ENCODE results near the gene CCDC196. TPM values are rescaled to one million over a fixed set of nuclear protein-coding genes. Genes with fewer than 3 reads are reported as not detected.

Gene CCDC196
- total RNA-seq, 4 donors from 2014 or later: not detected

- Histone ChIP-seq H3K4me3 (no peak overlapping the region), H3K27me3 (no peaks in the 10 kb centered on the region), H3K9me3 (no peaks in the 10 kb centered on the region), H3K36me3 (no peaks in the 10 kb centered on the region), H3K27ac (no peak overlapping the region), H3K4me1 (peaks cover 0 to 21% (median 6%) of the 10 kb centered on the region in 4 donors)
- intact Hi-C loops (cut with DNase I; ENCODE audit: low total_unique reads): no loop called here
- DNase-seq: no peak
- 42 to 67% methylated on average over 1 of the region's 1 CpG for WGBS, 2 donors (ENCODE audit: low coverage in 1 of 2)
- TF ChIP-seq POLR2AphosphoS5 (IDR thresholded peaks at IDR 0.05): no peak
- in situ Hi-C loops (cut with MboI; ENCODE audit: low pct_ligation_motif_present in 1 of 4, low pct_unique_long_range_greater_than_20kb in 1 of 4, low sequenced_read_pairs in 3 of 4): no loop called here
These were observed 25.7 kb downstream of the CCDC196 start for GRCh38 chr14:66511849-66512248.

- no peaks in the 10 kb centered on the region for H3K9me3 ChIP-seq
- H3K27ac ChIP-seq: no peak overlapping the region
- WGBS, 2 donors (ENCODE audit: low coverage in 1 of 2): 75 to 91% methylated on average over 2 of the region's 2 CpGs
- in situ Hi-C loops (cut with MboI; ENCODE audit: low pct_ligation_motif_present in 1 of 4, low pct_unique_long_range_greater_than_20kb in 1 of 4, low sequenced_read_pairs in 3 of 4) (no loop called here), intact Hi-C loops (cut with DNase I; ENCODE audit: low total_unique reads) (no loop called here)
- peaks cover 0 to 16% (median 6%) of the 10 kb centered on the region in 4 donors for H3K4me1 ChIP-seq
- no peaks in the 10 kb centered on the region for H3K27me3 ChIP-seq
- H3K4me3 ChIP-seq: no peak overlapping the region
- no peak for DNase-seq
- H3K36me3 ChIP-seq: no peaks in the 10 kb centered on the region
- no peak for TF ChIP-seq POLR2AphosphoS5 (IDR thresholded peaks at IDR 0.05)
- TF ChIP-seq CTCF (IDR thresholded peaks at IDR 0.05): no peak
- no peak for TF ChIP-seq POLR2A (IDR thresholded peaks at IDR 0.05)
- TF ChIP-seq EP300 (IDR thresholded peaks at IDR 0.05; ENCODE audit: low read depth): no peak
These were observed 28.0 kb downstream of the CCDC196 start for GRCh38 chr14:66514213-66514612.

DNA sequence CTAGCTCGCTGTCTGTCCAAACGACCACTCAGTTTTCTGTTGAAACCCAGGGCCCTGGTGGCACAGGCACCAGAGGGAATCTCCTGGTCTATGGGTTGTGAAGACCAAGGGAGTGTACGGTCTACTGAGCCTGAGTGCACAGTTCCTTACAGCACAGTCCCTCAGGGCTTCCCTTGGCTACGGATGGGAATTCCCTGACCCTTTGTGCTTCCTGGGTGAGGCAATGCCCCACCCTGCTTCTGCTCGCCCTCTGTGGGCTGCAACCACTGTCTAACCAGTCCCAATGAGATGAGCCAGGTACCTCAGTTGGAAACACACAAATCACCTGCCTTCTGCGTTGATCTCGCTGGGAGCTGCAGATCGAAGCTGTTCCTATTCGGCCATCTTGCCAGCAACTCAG, 44.4 kb downstream of the CCDC196 start:
- TF ChIP-seq POLR2A (IDR thresholded peaks at IDR 0.05) (no peak), POLR2AphosphoS5 (IDR thresholded peaks at IDR 0.05) (no peak), CTCF (IDR thresholded peaks at IDR 0.05) (no peak), EP300 (IDR thresholded peaks at IDR 0.05; ENCODE audit: low read depth) (no peak)
- in situ Hi-C loops (cut with MboI; ENCODE audit: low pct_ligation_motif_present in 1 of 4, low pct_unique_long_range_greater_than_20kb in 1 of 4, low sequenced_read_pairs in 3 of 4) (no loop called here), intact Hi-C loops (cut with DNase I; ENCODE audit: low total_unique reads) (no loop called here)
- Histone ChIP-seq H3K27ac (no peak overlapping the region), H3K27me3 (no peaks in the 10 kb centered on the region), H3K9me3 (no peaks in the 10 kb centered on the region), H3K4me1 (peaks cover 0 to 6% (median 0%) of the 10 kb centered on the region in 4 donors), H3K4me3 (no peak overlapping the region), H3K36me3 (no peaks in the 10 kb centered on the region)
- 79 to 100% methylated on average over 4 to 9 of the region's 9 CpGs for WGBS, 2 donors (ENCODE audit: low coverage in 1 of 2)
- peak; percentile 9 for DNase-seq

- WGBS, 2 donors (ENCODE audit: low coverage in 1 of 2): 56% methylated on average over 2 to 3 of the region's 3 CpGs
- intact Hi-C loops (cut with DNase I; ENCODE audit: low total_unique reads): no loop called here
- no peak for TF ChIP-seq POLR2AphosphoS5 (IDR thresholded peaks at IDR 0.05)
- no peak for TF ChIP-seq EP300 (IDR thresholded peaks at IDR 0.05; ENCODE audit: low read depth)
- TF ChIP-seq POLR2A (IDR thresholded peaks at IDR 0.05): no peak
- no peak for TF ChIP-seq CTCF (IDR thresholded peaks at IDR 0.05)
- no peak overlapping the region for H3K27ac ChIP-seq
- no peak for DNase-seq
- in situ Hi-C loops (cut with MboI; ENCODE audit: low pct_ligation_motif_present in 1 of 4, low pct_unique_long_range_greater_than_20kb in 1 of 4, low sequenced_read_pairs in 3 of 4): no loop called here
- H3K4me3 ChIP-seq: no peak overlapping the region
- no peaks in the 10 kb centered on the region for H3K27me3 ChIP-seq
- no peaks in the 10 kb centered on the region for H3K9me3 ChIP-seq
- H3K4me1 ChIP-seq: peaks cover 0 to 9% (median 0%) of the 10 kb centered on the region in 4 donors
- H3K36me3 ChIP-seq: no peaks in the 10 kb centered on the region
These were observed 52.9 kb downstream of the CCDC196 start for GRCh38 chr14:66539034-66539433.

DNA sequence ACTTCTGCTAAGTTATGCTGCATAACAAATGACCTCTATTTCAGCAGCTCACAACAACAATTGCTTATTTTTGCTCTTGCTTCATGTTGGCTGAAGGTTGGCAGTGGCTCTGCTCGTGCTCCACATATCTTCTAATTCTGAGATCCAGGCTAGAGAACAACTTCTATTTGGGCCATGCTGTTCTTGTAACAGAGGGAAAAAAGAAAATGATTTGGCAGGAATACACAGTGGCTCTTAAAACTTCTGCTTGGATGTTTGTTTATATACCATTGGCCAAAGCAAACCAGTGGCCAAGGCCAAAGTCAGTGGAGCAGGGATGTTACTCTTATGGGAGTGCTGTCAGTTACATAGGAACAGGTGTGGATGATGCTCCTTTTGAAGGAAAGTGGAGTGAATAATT, 53.9 kb downstream of the CCDC196 start:
- Histone ChIP-seq H3K27ac (no peak overlapping the region), H3K4me3 (no peak overlapping the region), H3K27me3 (no peaks in the 10 kb centered on the region), H3K9me3 (no peaks in the 10 kb centered on the region), H3K36me3 (no peaks in the 10 kb centered on the region), H3K4me1 (peaks cover 0 to 9% (median 0%) of the 10 kb centered on the region in 4 donors)
- in situ Hi-C loops (cut with MboI; ENCODE audit: low pct_ligation_motif_present in 1 of 4, low pct_unique_long_range_greater_than_20kb in 1 of 4, low sequenced_read_pairs in 3 of 4): no loop called here
- no peak for DNase-seq
- intact Hi-C loops (cut with DNase I; ENCODE audit: low total_unique reads): no loop called here
- TF ChIP-seq POLR2A (IDR thresholded peaks at IDR 0.05) (no peak), POLR2AphosphoS5 (IDR thresholded peaks at IDR 0.05) (no peak)
- WGBS, 2 donors (ENCODE audit: low coverage in 1 of 2): 77 to 80% methylated on average over 1 of the region's 1 CpG
